ENCODE data around the gene COA1. TPM values are rescaled to one million over a fixed set of nuclear protein-coding genes. Genes with fewer than 3 reads are reported as not detected.

Gene COA1
- total RNA-seq, 4 donors from 2014 or later: 20.5 to 59.1 (median 42.3) TPM

GRCh38 chr7:43750016-43750887 lies 20.9 kb upstream of the COA1 start:
- Histone ChIP-seq H3K9me3 (no peaks in the 10 kb centered on the region), H3K4me1 (peaks cover 0 to 7% (median 0%) of the 10 kb centered on the region in 3 donors), H3K36me3 (no peaks in the 10 kb centered on the region), H3K27ac (no peak overlapping the region), H3K4me3 (no peak overlapping the region), H3K27me3 (peaks cover 0 to 7% (median 0%) of the 10 kb centered on the region in 4 donors)
- intact Hi-C loops (cut with DNase I): no loop called here
- 68 to 71% methylated on average over 6 to 9 of the region's 14 CpGs for WGBS, 2 donors
- TF ChIP-seq, protein P1, sequence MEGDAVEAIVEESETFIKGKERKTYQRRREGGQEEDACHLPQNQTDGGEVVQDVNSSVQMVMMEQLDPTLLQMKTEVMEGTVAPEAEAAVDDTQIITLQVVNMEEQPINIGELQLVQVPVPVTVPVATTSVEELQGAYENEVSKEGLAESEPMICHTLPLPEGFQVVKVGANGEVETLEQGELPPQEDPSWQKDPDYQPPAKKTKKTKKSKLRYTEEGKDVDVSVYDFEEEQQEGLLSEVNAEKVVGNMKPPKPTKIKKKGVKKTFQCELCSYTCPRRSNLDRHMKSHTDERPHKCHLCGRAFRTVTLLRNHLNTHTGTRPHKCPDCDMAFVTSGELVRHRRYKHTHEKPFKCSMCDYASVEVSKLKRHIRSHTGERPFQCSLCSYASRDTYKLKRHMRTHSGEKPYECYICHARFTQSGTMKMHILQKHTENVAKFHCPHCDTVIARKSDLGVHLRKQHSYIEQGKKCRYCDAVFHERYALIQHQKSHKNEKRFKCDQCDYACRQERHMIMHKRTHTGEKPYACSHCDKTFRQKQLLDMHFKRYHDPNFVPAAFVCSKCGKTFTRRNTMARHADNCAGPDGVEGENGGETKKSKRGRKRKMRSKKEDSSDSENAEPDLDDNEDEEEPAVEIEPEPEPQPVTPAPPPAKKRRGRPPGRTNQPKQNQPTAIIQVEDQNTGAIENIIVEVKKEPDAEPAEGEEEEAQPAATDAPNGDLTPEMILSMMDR (IDR thresholded peaks at IDR 0.05): no peak
- no peak for DNase-seq

DNA sequence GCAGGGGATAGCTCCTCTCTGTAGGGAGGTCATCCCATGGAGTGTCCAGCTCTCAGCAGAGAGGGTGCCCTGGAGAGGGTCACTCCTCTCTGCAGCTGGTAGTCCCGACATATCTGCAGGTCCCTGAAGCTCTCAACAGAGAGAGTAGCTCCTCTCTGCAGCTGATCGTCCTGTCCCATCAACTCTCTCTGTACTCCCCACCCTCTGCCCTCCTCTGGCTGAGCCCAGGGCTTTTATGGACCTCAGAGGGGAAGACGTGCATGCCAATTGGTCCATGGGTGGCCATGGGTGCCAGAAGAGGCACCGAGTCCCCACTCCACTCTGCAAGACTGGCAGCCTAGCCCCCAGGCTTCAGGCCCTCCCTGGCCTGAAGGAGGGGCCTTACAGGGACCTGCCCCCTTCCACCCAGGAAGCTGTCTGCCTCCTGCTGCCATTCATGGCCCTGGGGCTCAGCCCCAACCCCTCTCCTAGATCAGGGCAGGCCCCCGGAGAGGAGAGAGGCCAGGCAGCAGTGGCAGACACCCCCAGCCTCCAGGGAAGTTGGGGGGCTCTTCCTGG lies 20.1 kb upstream of the COA1 start:
- DNase-seq: no peak

DNA sequence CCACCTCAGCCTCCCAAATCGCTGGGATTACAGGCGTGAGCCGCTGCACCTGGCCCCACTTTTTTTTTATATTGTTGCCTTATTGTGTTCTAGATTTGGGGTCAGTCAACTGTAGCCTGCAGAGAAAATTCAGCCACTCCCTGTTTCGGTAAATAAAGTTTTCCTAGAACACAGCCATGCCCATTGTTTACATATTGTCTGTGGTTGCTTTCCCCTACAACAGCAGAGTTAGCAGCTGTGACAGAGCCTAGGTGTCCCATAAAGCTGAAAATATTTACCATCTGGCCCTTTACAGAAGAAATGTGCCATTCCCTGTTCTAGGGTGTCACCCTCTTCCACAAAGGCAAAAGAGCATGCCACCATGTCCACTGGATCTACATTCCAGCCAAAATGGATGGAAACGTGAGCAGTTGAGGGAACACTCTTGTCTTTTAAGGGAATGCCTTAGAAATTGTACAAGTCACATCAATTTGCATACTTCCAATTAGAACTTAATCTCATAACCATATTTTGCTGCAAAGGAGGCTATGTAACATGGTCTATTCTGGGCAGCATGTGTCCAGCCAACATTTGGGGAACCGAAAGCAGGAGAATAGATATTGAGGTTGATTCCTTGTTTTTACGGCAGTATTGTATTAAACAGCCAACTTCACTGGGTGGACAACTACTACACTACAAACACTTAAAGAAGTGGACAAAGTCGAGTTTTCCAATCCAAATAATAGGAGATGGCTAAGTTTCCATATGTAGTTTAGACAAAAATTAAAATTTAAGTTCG lies 18.2 kb upstream of the COA1 start:
- 81 to 87% methylated on average over 9 of the region's 9 CpGs for WGBS, 2 donors
- Histone ChIP-seq H3K27me3 (peaks cover 0 to 7% (median 0%) of the 10 kb centered on the region in 4 donors), H3K9me3 (no peaks in the 10 kb centered on the region), H3K4me1 (no peaks in the 10 kb centered on the region), H3K4me3 (no peak overlapping the region), H3K36me3 (no peaks in the 10 kb centered on the region), H3K27ac (no peak overlapping the region)
- intact Hi-C loops (cut with DNase I): no loop called here
- no peak for TF ChIP-seq POLR2A (IDR thresholded peaks at IDR 0.05)
- TF ChIP-seq, protein P1 (IDR thresholded peaks at IDR 0.05): no peak
- no peak for DNase-seq

More for the DNA sequence above, 20.1 kb upstream of the COA1 start:
- no peaks in the 10 kb centered on the region for H3K9me3 ChIP-seq
- no peaks in the 10 kb centered on the region for H3K36me3 ChIP-seq
- 62 to 80% methylated on average over 1 to 3 of the region's 5 CpGs for WGBS, 2 donors
- no peak overlapping the region for H3K27ac ChIP-seq
- H3K27me3 ChIP-seq: peaks cover 0 to 7% (median 0%) of the 10 kb centered on the region in 4 donors
- H3K4me1 ChIP-seq: peaks cover 0 to 7% (median 0%) of the 10 kb centered on the region in 3 donors
- intact Hi-C loops (cut with DNase I): no loop called here
- no peak for TF ChIP-seq POLR2A (IDR thresholded peaks at IDR 0.05)
- TF ChIP-seq, protein P1 (IDR thresholded peaks at IDR 0.05): no peak
- no peak overlapping the region for H3K4me3 ChIP-seq

GRCh38 chr7:43742692-43743091 lies 13.4 kb upstream of the COA1 start:
- Histone ChIP-seq H3K27me3 (no peaks in the 10 kb centered on the region), H3K4me3 (no peak overlapping the region), H3K9me3 (no peaks in the 10 kb centered on the region), H3K36me3 (no peaks in the 10 kb centered on the region), H3K27ac (no peak overlapping the region), H3K4me1 (no peaks in the 10 kb centered on the region)
- no peak for DNase-seq
- no peak for TF ChIP-seq POLR2A (IDR thresholded peaks at IDR 0.05)
- TF ChIP-seq, protein P1 (IDR thresholded peaks at IDR 0.05): no peak
- intact Hi-C loops (cut with DNase I): no loop called here

Measured in esophagus squamous epithelium (tissue), 5 donors.